D721Med (cell line): ENCODE data around the gene PLCD3.

Experiments used
- DNase-seq: peaks from one replicate; pipeline ENCODE4 v3.0.0; 2011; ENCODE audit warnings: low spot score; ENCODE audit not compliant: insufficient read length
- FAIRE-seq: peaks from 2 replicates; lab custom pipeline; 2011; peaks lifted over from hg19 to GRCh38; lab: Jason Lieb, UNC
- CTCF ChIP-seq: IDR thresholded peaks from 2 replicates; pipeline ENCODE4 v1.5.1; 2012; ENCODE audit warnings: mild to moderate bottlenecking, control low read depth; ENCODE audit not compliant: insufficient read depth; ENCODE audit errors: missing control alignments

Gene PLCD3

GRCh38 chr17:45081047-45081703 is 51.1 kb downstream of the PLCD3 start:
- FAIRE-seq, result no peak
- no peak for DNase-seq
- no peak for TF ChIP-seq CTCF

- FAIRE-seq, result no peak
- DNase-seq, result no peak
- TF ChIP-seq CTCF, result no peak
Measured at GRCh38 chr17:45077643-45078042, 54.7 kb downstream of the PLCD3 start.

- FAIRE-seq (no peak), DNase-seq (no peak)
- no peak for TF ChIP-seq CTCF
Measured at GRCh38 chr17:45073414-45074070, 58.8 kb downstream of the PLCD3 start.

GRCh38 chr17:45070809-45071208 is 61.5 kb downstream of the PLCD3 start:
- DNase-seq, result no peak
- TF ChIP-seq CTCF, result no peak
- no peak for FAIRE-seq

- DNase-seq, result no peak
- FAIRE-seq, result no peak
- no peak for TF ChIP-seq CTCF
Measured at GRCh38 chr17:45070001-45070400, 62.3 kb downstream of the PLCD3 start.

GRCh38 chr17:45067637-45068036 is 64.7 kb downstream of the PLCD3 start:
- DNase-seq (no peak), FAIRE-seq (no peak)
- no peak for TF ChIP-seq CTCF

- DNase-seq, result no peak
- no peak for FAIRE-seq
- no peak for TF ChIP-seq CTCF
Measured at GRCh38 chr17:45063198-45063597, 69.1 kb downstream of the PLCD3 start.
